Measurements from ENCODE around the gene BST2.

- TF ChIP-seq CTCF (optimal IDR thresholded peaks at IDR 0.05 in 1 of 3, IDR thresholded peaks at IDR 0.05 in 1 of 3, conservative IDR thresholded peaks at IDR 0.05 in 1 of 3; ENCODE audit: extremely low read depth in 1 of 3, insufficient read depth in 2 of 3, low read length in 3 of 3) (no peak), EZH2 (IDR thresholded peaks at IDR 0.05; ENCODE audit: low read length) (no peak)
These were observed 24.2 kb upstream of the BST2 start for GRCh38 chr19:17429641-17430113.
